ES-I3 (cell line): ENCODE results near the gene ZNF839.
A peak's percentile ranks its signal among the peaks of the same experiment; 100 is the strongest.
"Not testable (repeated sequence)": the region's sequence is repeated elsewhere in the genome, so short reads cannot be mapped to it uniquely, and the experiment has no call there.

Source experiments
- H3K36me3 ChIP-seq: 2 replicates; pipeline ENCODE4 v1.6.1; 2013; ENCODE audit warnings: mild to moderate bottlenecking, low read length, control low read depth, moderate library complexity; ENCODE audit not compliant: insufficient read depth
- H3K4me1 ChIP-seq: 2 replicates; pipeline ENCODE4 v1.6.1; 2013; ENCODE audit warnings: mild to moderate bottlenecking, control low read depth, low read length; ENCODE audit not compliant: insufficient read depth
- H3K9ac ChIP-seq: 2 replicates; pipeline ENCODE4 v1.6.1; 2013; ENCODE audit warnings: low read depth, mild to moderate bottlenecking, low read length, moderate library complexity
- H3K9me3 ChIP-seq: 2 replicates; pipeline ENCODE4 v1.6.1; 2013; ENCODE audit warnings: mild to moderate bottlenecking, low read length, moderate library complexity; ENCODE audit not compliant: control insufficient read depth, insufficient read depth

Gene ZNF839

DNA sequence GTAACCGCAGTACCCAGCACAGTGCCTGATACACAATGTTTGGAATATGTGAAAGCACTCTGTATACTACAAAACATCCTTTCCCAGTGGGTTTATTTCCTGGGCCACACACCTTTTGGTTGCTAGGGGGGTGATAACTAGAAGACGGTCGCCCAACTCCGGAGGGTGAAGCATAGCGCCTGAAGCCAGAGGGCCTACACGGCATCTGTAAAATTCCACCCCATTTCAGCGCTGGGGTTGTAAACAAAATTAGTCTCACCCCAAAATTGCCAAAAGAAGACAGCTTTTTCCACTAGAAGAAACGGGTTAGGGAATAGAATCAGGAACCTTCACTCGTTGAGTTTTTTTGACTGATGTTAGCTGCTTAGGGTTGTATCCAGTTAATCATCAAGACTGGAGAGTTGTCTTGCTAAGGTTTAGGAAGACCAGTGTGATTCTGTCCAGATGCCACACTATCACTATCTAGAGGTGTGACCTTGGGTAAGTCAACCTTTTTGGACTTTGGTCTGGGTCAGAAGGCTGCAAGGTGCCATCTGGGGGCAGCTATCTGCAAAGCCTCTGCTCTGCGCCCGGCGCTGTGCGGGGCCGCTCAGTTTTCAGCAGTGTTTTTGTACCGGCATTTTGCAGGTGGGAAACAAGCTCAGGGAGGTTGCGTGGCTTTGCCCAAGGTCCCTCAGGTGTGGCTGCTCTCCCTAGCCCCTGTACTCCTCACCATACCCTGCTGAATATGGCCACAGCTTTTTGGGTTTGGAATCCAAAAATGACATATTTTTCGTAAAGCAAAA, 1.3 kb downstream of the ZNF839 start:
- no peaks in the 10 kb centered on the region for H3K36me3 ChIP-seq
- H3K9me3 ChIP-seq = no peaks in the 10 kb centered on the region
- H3K9ac ChIP-seq = peak overlapping the region; percentile 93; the same call in 1 of the 2 replicates
- H3K4me1 ChIP-seq = peaks cover 5% of the 10 kb centered on the region; the same call in 1 of the 2 replicates

DNA sequence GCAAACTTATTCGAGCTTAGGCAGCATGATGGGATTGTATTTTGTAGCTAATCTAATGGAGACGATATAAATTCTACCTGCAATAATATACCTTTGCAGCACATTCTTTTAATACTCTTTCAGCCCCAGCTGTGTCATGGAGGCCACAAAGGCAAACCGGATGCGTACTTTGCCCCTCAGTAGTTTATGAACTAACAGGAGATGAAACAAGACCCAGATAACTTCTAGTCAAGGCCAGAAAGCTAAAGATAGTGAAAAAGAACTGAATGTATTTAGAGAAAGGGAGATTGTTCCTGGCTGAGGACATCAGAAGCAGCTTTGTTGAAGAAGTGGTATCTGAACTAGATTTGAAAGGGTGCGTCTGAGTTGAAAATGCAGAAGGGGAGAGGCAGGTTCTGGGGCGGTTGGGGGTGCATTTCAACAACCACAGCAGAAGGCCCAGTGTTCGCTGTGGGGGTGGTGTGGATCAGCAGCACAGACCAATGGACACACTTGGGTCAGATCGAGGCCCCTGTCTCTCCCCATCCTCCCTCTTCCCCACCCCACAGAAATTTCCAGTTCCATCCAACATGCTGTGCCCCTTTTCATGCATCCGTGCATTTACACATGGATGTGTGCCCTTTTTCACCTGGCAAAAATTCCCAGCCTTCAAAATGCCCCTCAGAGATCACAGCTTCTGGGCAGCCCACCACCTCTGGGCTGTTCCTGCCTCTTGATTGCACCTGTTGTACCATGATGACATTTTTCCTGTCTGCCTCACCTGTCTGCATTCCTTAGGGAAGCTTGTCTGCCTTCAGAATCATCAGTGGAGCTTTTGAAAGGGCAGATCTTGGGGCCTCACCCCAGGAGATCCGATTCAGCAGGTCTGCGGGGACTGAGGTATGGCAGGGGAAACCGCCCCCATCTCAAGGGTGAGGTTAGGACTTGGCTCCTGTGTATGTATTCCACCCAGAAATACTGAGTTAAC, 2.2 kb downstream of the ZNF839 start:
- H3K9ac ChIP-seq = no peak overlapping the region
- no peaks in the 10 kb centered on the region for H3K36me3 ChIP-seq
- no peaks in the 10 kb centered on the region for H3K9me3 ChIP-seq
- peaks cover 5% of the 10 kb centered on the region; the same call in 1 of the 2 replicates for H3K4me1 ChIP-seq

DNA sequence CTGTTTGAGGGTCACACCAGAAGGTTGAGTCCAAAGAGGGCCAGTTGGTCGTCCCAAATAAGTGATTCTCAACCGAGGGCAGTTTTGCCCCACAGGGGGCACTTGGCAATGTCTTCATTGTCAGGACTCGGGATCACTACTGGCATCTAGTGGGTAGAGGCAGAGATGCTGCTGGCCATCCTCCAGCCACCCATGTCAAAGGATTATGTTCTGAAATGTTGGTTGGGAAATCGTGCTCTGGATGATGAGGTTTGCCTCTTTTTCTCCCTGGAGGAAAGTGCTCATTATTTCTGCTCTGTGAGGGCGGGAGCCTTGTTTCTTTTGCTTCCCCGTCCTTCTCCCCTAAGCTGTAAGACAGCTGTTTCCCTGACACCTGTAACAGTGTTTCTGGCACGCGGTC, 3.6 kb downstream of the ZNF839 start:
- H3K4me1 ChIP-seq = peaks cover 5% of the 10 kb centered on the region; the same call in 1 of the 2 replicates
- H3K9me3 ChIP-seq = no peaks in the 10 kb centered on the region
- H3K36me3 ChIP-seq = no peaks in the 10 kb centered on the region
- H3K9ac ChIP-seq = no peak overlapping the region

DNA sequence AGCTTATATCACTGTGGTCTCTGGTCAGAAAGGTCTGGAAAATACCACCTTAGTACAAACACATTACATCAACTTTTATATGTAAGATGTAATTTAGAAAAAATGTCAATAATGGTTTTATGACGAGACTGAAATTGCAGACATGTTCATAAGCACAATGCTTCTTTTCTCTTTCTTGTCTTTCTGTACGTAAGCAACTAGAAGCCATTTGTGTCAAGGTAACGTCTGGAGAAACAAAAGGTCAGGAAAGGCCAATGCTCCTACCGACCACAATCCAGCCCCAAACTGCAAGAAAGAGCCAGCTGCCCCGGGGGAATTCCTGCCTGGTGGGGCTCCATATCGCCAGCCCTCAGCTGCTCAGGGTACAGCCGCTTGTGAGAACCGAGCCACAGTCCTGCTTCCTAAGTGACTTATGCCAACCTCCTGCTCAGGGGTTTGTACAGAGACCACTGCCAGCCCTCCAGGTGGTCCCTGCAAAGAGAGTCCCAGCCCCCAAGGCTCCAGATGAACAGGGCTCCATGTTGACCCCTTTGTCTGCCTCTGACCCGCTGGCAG, 6.3 kb downstream of the ZNF839 start:
- Histone ChIP-seq H3K36me3 (no peaks in the 10 kb centered on the region), H3K9me3 (no peaks in the 10 kb centered on the region), H3K9ac (no peak overlapping the region), H3K4me1 (no peaks in the 10 kb centered on the region)

DNA sequence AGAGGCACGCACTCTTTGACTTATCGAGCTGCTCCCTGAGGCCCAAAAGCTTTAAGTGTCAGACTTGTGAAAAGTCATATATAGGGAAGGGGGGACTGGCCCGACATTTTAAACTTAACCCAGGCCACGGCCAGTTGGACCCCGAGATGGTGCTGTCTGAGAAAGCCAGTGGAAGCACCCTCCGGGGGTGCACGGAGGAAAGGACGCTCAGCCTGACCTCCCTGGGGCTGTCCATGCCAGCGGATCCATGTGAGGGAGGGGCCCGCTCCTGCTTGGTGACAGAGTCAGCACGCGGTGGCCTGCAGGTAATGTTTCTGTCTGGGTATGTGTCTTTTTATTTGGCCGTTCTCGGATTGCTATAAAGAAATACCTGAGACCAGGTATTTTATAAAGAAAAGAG, 7.0 kb downstream of the ZNF839 start:
- Histone ChIP-seq H3K36me3 (no peaks in the 10 kb centered on the region), H3K9ac (no peak overlapping the region), H3K4me1 (no peaks in the 10 kb centered on the region), H3K9me3 (no peaks in the 10 kb centered on the region)

DNA sequence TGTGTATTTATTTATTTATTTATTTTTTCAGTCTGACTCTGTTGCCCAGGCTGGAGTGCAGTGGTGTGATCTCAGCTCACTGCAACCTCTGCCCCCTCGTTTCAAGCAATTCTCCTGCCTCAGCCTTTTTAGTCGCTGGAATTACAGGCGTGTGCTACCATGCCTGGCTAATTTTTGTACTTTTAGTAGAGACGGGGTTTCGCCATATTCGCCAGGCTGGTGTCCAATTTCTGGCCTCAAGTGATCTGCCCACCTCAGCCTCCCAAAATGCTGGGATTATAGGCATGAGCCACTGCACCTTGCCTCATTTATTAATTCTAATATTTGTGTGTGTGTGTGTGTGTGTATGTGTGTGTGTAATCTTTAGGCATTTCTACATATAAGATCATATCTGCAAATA, 9.8 kb downstream of the ZNF839 start:
- H3K36me3 ChIP-seq, H3K9ac ChIP-seq, H3K4me1 ChIP-seq, H3K9me3 ChIP-seq: not testable (repeated sequence)

DNA sequence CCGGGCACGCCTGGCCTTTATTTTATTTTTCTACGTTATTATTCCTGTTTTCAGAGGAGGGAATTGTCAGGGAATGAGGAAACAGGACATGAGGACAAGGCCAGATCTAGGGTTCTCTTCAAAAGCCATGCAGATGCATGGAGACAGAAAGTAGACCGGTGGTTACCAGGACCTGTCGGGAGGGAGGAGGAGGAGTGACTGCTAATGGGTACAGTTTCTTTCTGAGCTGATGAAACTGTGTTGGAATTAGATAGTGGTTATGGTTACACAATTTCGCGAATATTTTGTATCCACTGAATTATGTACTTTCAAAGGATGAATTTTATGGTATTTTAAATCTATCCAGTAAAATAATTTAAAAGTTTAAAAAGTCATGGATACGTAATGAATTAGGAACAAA, 11.3 kb downstream of the ZNF839 start:
- Histone ChIP-seq H3K36me3 (peaks cover 7% of the 10 kb centered on the region; the same call in 1 of the 2 replicates), H3K4me1 (no peaks in the 10 kb centered on the region), H3K9me3 (no peaks in the 10 kb centered on the region)

DNA sequence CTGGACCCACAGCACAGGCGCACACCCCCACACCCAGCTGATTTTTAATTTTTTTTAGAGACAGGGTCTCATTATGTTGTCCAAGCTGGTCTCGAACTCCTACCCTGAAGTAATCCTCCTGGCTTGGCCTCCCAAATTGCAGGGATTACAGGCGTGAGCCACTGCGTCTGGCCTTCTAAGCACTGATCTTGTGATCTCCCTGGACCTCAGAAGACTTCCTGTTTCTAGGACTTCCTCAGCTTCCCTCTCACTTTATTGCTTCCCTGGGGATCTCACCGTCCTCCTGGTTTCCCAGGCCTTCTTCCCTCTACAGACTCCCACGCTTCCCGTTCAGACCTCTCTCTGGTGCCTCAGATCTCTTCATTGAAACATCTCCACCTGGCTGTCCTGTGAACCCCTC, 13.8 kb downstream of the ZNF839 start:
- Histone ChIP-seq H3K9ac (no peak overlapping the region), H3K9me3 (no peaks in the 10 kb centered on the region), H3K4me1 (no peaks in the 10 kb centered on the region), H3K36me3 (peaks cover 14% of the 10 kb centered on the region)

More for the DNA sequence above, 11.3 kb downstream of the ZNF839 start:
- no peak overlapping the region for H3K9ac ChIP-seq

DNA sequence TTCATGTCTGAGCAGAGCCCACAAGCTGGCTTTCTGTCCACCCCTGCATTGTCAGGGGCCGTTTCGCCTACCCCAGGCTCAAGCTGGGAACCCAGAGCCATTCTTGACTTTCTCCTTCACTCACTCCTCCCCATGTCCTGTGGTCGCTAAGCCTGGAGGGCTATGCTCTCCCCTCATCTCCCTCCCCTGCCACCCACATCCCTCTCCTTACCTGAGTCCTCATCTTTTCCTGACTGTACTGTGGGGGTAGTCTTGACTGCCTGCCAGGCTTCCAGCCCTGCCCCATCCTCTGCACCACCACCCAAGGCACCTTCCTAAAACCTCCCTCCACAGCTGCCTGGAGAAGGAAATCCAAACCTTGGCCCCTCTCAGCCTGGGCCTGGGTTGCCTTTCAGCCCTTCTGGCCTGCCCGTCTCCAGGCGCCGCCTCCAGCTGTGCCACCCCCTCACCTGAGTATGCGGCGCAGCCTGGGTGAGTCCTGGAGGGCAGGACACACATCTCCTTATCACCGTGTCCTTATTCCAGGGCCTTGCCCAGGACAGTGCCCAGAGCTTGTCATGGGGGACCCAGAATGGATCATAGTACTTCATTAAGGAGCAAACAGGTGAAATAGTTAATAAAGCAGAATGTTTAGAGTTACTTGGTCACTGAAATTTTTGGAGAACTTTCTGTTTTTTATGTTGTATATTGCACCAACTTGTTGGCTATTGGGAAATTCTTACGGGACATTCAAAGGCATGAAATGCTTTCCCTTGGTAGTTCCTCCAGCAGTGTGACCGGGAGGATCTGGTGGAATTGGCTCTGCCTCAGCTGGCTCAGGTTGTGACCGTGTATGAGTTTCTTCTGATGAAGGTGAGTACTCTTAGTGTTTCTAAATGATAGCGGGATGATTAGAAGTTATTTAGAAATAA, 14.5 kb downstream of the ZNF839 start:
- peaks cover 19% of the 10 kb centered on the region for H3K36me3 ChIP-seq
- H3K9ac ChIP-seq = no peak overlapping the region
- 0 out of 2 replicates have a peak, but pooled peaks cover 3% of the 10 kb centered on the region for H3K4me1 ChIP-seq
- no peaks in the 10 kb centered on the region for H3K9me3 ChIP-seq

DNA sequence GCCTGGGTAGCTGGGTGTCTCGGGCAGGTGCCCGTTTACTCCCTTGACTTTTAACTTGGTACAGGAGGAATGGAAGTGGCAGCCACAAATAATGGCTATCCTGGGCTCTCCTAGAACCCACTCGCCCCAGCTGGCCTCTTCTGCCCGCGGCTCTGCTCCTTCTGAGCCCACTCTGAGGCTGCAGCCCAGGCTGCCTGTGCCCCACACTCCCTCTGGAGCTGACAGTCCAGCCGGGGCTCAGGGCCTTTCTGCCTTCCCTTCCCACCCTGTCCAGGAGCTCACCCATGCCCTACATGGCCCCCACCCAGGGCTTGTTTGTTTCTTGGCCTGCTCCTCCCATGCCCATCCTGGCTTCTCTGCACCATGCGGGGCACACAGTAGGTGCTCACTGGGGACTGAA, 15.6 kb downstream of the ZNF839 start:
- Histone ChIP-seq H3K9me3 (no peaks in the 10 kb centered on the region), H3K9ac (no peak overlapping the region), H3K36me3 (peaks cover 21% of the 10 kb centered on the region), H3K4me1 (0 out of 2 replicates have a peak, but pooled peaks cover 3% of the 10 kb centered on the region)

DNA sequence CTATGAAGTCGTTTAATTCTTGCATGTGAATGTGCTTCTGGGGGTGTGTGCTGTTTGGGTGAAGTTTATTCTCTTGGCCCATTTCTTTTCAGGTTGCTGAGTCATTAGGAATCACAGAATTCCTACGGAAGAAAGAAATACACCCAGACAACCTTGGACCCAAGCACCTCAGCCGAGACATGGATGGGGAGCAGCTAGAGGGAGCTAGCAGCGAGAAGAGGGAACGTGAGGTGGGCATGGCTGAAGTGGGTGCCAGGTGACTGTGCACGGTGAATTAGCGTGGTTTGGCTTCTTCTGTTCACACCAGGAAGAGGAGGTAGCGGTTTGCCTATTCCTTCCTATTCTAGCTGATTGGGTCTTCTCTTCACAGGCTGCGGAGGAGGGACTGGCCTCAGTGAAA, 19.2 kb downstream of the ZNF839 start:
- no peaks in the 10 kb centered on the region for H3K9me3 ChIP-seq
- 0 out of 2 replicates have a peak, but pooled peaks cover 3% of the 10 kb centered on the region for H3K4me1 ChIP-seq
- peaks cover 27% of the 10 kb centered on the region for H3K36me3 ChIP-seq
- H3K9ac ChIP-seq = no peak overlapping the region

DNA sequence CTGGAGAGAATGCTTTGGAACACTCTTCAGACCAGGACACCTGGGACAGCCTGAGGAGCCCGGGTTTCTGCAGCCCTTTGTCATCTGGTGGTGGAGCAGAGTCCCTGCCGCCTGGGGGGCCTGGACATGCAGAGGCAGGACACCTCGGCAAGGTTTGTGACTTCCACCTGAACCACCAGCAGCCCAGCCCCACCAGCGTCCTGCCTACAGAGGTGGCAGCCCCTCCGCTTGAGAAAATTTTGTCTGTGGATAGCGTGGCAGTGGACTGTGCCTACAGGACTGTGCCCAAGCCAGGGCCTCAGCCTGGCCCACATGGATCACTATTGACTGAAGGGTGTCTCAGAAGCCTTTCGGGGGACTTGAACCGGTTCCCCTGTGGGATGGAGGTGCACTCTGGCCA, 22.0 kb downstream of the ZNF839 start:
- Histone ChIP-seq H3K9me3 (no peaks in the 10 kb centered on the region), H3K4me1 (0 out of 2 replicates have a peak, but pooled peaks cover 3% of the 10 kb centered on the region), H3K9ac (no peak overlapping the region), H3K36me3 (peaks cover 30% of the 10 kb centered on the region)

DNA sequence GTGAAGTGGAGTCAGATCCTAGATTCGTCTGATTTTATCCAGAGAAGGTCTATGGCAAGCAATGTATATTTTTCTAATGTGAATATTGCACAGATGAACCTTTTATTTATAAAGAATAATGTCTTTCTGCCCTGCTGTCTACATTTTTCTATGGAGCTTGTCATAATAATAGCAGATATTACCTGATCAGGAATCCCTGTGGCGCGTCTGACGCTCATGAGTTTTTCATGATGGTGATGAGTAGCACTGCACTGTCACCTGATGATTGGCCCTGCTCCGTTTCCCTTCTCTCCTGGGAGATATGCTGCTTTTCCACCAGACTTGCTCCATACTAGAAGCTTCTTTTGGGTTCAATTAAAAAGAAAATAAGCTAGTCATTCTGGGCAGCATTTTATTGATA, 22.7 kb downstream of the ZNF839 start:
- 0 out of 2 replicates have a peak, but pooled peaks cover 3% of the 10 kb centered on the region for H3K4me1 ChIP-seq
- H3K9me3 ChIP-seq = no peaks in the 10 kb centered on the region
- H3K36me3 ChIP-seq = peaks cover 34% of the 10 kb centered on the region
- no peak overlapping the region for H3K9ac ChIP-seq
